WTC11 (cell line): ENCODE data around the gene ACTA2. TPM values are rescaled to one million over a fixed set of nuclear protein-coding genes. Genes with fewer than 3 reads are reported as not detected.

ENCODE experiments used
- ATAC-seq: fragments of 200-7000 bp; cut with Tn5 transposase; 2 replicates; pipeline ENCODE4 v1.10.0; 2021; ENCODE audit warnings: mild to moderate bottlenecking, moderate library complexity
- CTCF ChIA-PET: fragments of 300-600 bp; sonication (Branson Sonifier 250); formaldehyde crosslinking; loops from one replicate; lab custom pipeline; 2021; ENCODE audit warnings: antibody characterized with exemption; lab: Charles Lee
- POLR2A ChIA-PET: fragments of 350-600 bp; sonication (Branson Sonifier 250); formaldehyde crosslinking; loops from one replicate; lab custom pipeline; 2021; ENCODE audit warnings: antibody characterized with exemption; lab: Charles Lee
- DNase-seq: peaks from one replicate; pipeline ENCODE4 v3.0.0; 2021; ENCODE audit warnings: low spot score
- H3K27ac Mint-ChIP-seq: 2 replicates; pipeline ENCODE4 v1.8.0; 2021; ENCODE audit warnings: mixed read lengths
- H3K27me3 Mint-ChIP-seq: 2 replicates; pipeline ENCODE4 v1.8.0; 2021; ENCODE audit warnings: low read depth, mild to moderate bottlenecking, moderate library complexity, mixed read lengths
- H3K36me3 Mint-ChIP-seq: 2 replicates; pipeline ENCODE4 v1.8.0; 2021; ENCODE audit warnings: mixed read lengths
- H3K4me1 Mint-ChIP-seq: 2 replicates; pipeline ENCODE4 v1.8.0; 2022; ENCODE audit warnings: mixed read lengths
- H3K4me3 Mint-ChIP-seq: 2 replicates; pipeline ENCODE4 v1.8.0; 2021; ENCODE audit warnings: mild to moderate bottlenecking, moderate library complexity, mixed read lengths
- H3K9me3 Mint-ChIP-seq: 2 replicates; pipeline ENCODE4 v1.8.0; 2021; ENCODE audit warnings: mixed read lengths
- ARID4B ChIP-seq: sonication (generic); formaldehyde crosslinking; IDR thresholded peaks from 2 replicates; pipeline ENCODE4 v1.8.0; 2023; ENCODE audit warnings: missing genetic modification reagents, mild to moderate bottlenecking, borderline replicate concordance
- ETV6 ChIP-seq: sonication (generic); formaldehyde crosslinking; IDR thresholded peaks from 2 replicates; pipeline ENCODE4 v1.8.1; 2022; ENCODE audit warnings: mild to moderate bottlenecking, missing genetic modification reagents
- GTF2I ChIP-seq: fragments of 250-450 bp; sonication (Bioruptor Pico); conservative IDR thresholded peaks from 2 replicates; pipeline ENCODE4 v1.4.0; 2021; ENCODE audit warnings: mild to moderate bottlenecking
- MLX ChIP-seq: sonication (generic); formaldehyde crosslinking; IDR thresholded peaks from 2 replicates; pipeline ENCODE4 v1.8.1; 2023; ENCODE audit warnings: mild to moderate bottlenecking, missing genetic modification reagents, moderate library complexity
- MXD4 ChIP-seq: fragments of 250-450 bp; sonication (Bioruptor Pico); IDR thresholded peaks from 2 replicates; pipeline ENCODE4 v1.8.0; 2021; ENCODE audit warnings: mild to moderate bottlenecking, moderate library complexity, borderline replicate concordance
- NFE2L1 ChIP-seq: sonication (generic); formaldehyde crosslinking; IDR thresholded peaks from 2 replicates; pipeline ENCODE4 v1.8.1; 2023; ENCODE audit warnings: missing genetic modification reagents
- NR3C1 ChIP-seq: sonication (generic); formaldehyde crosslinking; conservative IDR thresholded peaks from 2 replicates; pipeline ENCODE4 v1.8.1; 2023; ENCODE audit warnings: low read depth, mild to moderate bottlenecking, missing genetic modification reagents
- PRRX2 ChIP-seq: fragments of 250-450 bp; sonication (Bioruptor Pico); IDR thresholded peaks from 2 replicates; pipeline ENCODE4 v1.8.0; 2021; ENCODE audit warnings: mild to moderate bottlenecking
- RORB ChIP-seq: fragments of 250-450 bp; sonication (Bioruptor Pico); IDR thresholded peaks from 2 replicates; pipeline ENCODE4 v1.9.0; 2021; ENCODE audit warnings: mild to moderate bottlenecking
- STAT6 ChIP-seq: sonication (generic); formaldehyde crosslinking; conservative IDR thresholded peaks from 2 replicates; pipeline ENCODE4 v1.8.1; 2023; ENCODE audit warnings: mild to moderate bottlenecking, low read depth, missing genetic modification reagents, moderate library complexity
- TCF7 ChIP-seq: sonication (generic); formaldehyde crosslinking; IDR thresholded peaks from 2 replicates; pipeline ENCODE4 v1.8.0; 2022; ENCODE audit warnings: mild to moderate bottlenecking, low read depth, missing genetic modification reagents, moderate library complexity
- ZNF263 ChIP-seq: sonication (generic); formaldehyde crosslinking; IDR thresholded peaks from 2 replicates; pipeline ENCODE4 v1.8.1; 2022; ENCODE audit warnings: low read depth, mild to moderate bottlenecking, moderate library complexity, missing genetic modification reagents
- ZNF512 ChIP-seq: sonication (generic); formaldehyde crosslinking; IDR thresholded peaks from 2 replicates; pipeline ENCODE4 v1.8.1; 2022; ENCODE audit warnings: missing genetic modification reagents, borderline replicate concordance
- total RNA-seq: library from RNA; stranded (reverse); gene quantifications from 3 replicates; pipeline ENCODE4 v1.2.3, GENCODE V29; 2021
- TF ChIP-seq, protein P1 (sequence below): fragments of 250-450 bp; sonication (Bioruptor Pico); IDR thresholded peaks from 2 replicates; pipeline ENCODE4 v1.8.0; 2021; ENCODE audit warnings: mild to moderate bottlenecking
- TF ChIP-seq, protein P2 (sequence below): fragments of 250-450 bp; sonication (Bioruptor Pico); IDR thresholded peaks from 2 replicates; pipeline ENCODE4 v1.9.0; 2021; ENCODE audit warnings: mild to moderate bottlenecking
- TF ChIP-seq, protein P3 (sequence below): sonication (generic); formaldehyde crosslinking; IDR thresholded peaks from 2 replicates; pipeline ENCODE4 v1.8.0; 2022; ENCODE audit warnings: mild to moderate bottlenecking, missing genetic modification reagents

ACTA2 gene
- total RNA-seq, 1 experiment from 2014 or later: 4.4 TPM

DNA sequence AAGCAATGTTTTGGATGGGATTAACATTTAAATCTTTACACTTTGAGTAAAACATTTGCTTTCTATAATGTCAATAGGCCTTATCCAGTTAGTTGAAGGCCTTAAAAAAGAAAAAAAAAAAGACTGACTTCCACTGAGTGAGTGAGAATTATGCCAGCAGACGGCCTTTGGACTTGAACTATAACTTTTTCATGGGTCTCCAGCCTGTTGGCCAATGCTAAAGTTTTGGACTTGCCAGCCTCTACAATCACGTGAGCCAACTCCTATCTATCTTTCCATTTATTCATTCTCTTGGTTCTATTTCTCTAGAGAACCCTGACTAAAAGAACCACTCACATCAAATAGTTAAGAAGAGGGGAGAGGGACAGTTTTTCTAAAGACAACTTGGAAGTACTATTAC is 35.3 kb upstream of the ACTA2 start:
- no peak overlapping the region for H3K27ac Mint-ChIP-seq
- H3K27me3 Mint-ChIP-seq: peaks cover 36% of the 10 kb centered on the region
- H3K4me3 Mint-ChIP-seq: no peak overlapping the region

More for the DNA sequence above, 35.3 kb upstream of the ACTA2 start:
- ChIA-PET POLR2A (no interaction called here), CTCF (interaction anchor here (0.6 to 1.3 kb wide), 12 partner anchors 9 to 257 kb away, joined by 3 to 11 read pairs (median 3); partner anchors contain the start of gene CH25H)
- Mint-ChIP-seq H3K36me3 (no peaks in the 10 kb centered on the region), H3K9me3 (no peaks in the 10 kb centered on the region), H3K4me1 (peaks cover 24% of the 10 kb centered on the region)
- no peak for ATAC-seq
- TF ChIP-seq, protein P1, sequence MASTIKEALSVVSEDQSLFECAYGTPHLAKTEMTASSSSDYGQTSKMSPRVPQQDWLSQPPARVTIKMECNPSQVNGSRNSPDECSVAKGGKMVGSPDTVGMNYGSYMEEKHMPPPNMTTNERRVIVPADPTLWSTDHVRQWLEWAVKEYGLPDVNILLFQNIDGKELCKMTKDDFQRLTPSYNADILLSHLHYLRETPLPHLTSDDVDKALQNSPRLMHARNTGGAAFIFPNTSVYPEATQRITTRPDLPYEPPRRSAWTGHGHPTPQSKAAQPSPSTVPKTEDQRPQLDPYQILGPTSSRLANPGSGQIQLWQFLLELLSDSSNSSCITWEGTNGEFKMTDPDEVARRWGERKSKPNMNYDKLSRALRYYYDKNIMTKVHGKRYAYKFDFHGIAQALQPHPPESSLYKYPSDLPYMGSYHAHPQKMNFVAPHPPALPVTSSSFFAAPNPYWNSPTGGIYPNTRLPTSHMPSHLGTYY (CRISPR knock-in tag): no peak
- TF ChIP-seq MXD4 (CRISPR knock-in tag): no peak
- TF ChIP-seq NFE2L1 (CRISPR knock-in tag): no peak
- TF ChIP-seq TCF7 (CRISPR knock-in tag): no peak
- no peak for TF ChIP-seq ARID4B
- no peak for TF ChIP-seq ZNF263 (CRISPR knock-in tag)
- TF ChIP-seq RORB: no peak
- TF ChIP-seq, protein P2, sequence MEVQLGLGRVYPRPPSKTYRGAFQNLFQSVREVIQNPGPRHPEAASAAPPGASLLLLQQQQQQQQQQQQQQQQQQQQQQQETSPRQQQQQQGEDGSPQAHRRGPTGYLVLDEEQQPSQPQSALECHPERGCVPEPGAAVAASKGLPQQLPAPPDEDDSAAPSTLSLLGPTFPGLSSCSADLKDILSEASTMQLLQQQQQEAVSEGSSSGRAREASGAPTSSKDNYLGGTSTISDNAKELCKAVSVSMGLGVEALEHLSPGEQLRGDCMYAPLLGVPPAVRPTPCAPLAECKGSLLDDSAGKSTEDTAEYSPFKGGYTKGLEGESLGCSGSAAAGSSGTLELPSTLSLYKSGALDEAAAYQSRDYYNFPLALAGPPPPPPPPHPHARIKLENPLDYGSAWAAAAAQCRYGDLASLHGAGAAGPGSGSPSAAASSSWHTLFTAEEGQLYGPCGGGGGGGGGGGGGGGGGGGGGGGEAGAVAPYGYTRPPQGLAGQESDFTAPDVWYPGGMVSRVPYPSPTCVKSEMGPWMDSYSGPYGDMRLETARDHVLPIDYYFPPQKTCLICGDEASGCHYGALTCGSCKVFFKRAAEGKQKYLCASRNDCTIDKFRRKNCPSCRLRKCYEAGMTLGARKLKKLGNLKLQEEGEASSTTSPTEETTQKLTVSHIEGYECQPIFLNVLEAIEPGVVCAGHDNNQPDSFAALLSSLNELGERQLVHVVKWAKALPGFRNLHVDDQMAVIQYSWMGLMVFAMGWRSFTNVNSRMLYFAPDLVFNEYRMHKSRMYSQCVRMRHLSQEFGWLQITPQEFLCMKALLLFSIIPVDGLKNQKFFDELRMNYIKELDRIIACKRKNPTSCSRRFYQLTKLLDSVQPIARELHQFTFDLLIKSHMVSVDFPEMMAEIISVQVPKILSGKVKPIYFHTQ (CRISPR knock-in tag): no peak
- TF ChIP-seq GTF2I: no peak
- TF ChIP-seq, protein P3, sequence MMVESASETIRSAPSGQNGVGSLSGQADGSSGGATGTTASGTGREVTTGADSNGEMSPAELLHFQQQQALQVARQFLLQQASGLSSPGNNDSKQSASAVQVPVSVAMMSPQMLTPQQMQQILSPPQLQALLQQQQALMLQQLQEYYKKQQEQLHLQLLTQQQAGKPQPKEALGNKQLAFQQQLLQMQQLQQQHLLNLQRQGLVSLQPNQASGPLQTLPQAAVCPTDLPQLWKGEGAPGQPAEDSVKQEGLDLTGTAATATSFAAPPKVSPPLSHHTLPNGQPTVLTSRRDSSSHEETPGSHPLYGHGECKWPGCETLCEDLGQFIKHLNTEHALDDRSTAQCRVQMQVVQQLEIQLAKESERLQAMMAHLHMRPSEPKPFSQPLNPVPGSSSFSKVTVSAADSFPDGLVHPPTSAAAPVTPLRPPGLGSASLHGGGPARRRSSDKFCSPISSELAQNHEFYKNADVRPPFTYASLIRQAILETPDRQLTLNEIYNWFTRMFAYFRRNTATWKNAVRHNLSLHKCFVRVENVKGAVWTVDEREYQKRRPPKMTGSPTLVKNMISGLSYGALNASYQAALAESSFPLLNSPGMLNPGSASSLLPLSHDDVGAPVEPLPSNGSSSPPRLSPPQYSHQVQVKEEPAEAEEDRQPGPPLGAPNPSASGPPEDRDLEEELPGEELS: no peak
- TF ChIP-seq ETV6 (CRISPR knock-in tag): no peak
- TF ChIP-seq MLX: no peak
- no peak for TF ChIP-seq PRRX2 (CRISPR knock-in tag)
- TF ChIP-seq STAT6 (CRISPR knock-in tag): no peak
- TF ChIP-seq NR3C1 (CRISPR knock-in tag): no peak
- no peak for TF ChIP-seq ZNF512 (CRISPR knock-in tag)
- DNase-seq: no peak
